ENCODE results near the gene MATN1.
"Not testable (repeated sequence)": the region's sequence is repeated elsewhere in the genome, so short reads cannot be mapped to it uniquely, and the experiment has no call there.

Gene MATN1

DNA sequence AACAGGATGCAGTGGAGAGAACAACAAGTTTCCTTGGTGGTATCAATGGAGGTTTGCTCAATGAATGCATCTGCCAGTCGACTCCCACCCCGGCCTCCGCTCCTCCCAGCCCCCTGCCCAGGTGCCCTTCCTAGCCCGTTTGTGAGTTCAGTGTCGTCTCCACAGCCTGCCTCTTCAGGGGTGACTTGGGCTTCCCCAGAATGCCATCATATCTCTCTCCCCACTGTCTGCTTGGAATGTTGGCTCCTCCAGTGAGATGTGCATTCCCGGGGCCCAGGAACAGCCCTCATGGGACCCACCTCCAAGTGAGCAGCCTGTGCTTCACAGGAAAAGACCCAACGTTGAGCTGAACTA lies 30.5 kb downstream of the MATN1 start:
- Histone ChIP-seq H3K27ac (no peak overlapping the region), H3K4me3 (ENCODE audit: low read depth in 1 of 2, low read length in 1 of 2) (no peak overlapping the region), H3K36me3 (no peaks in the 10 kb centered on the region), H3K4me1 (ENCODE audit: control insufficient read depth in 1 of 2, insufficient read depth in 1 of 2, low read depth in 1 of 2, low read length in 1 of 2) (no peaks in the 10 kb centered on the region), H3K9me3 (no peaks in the 10 kb centered on the region), H3K27me3 (peaks cover 43% of the 10 kb centered on the region)
- TF ChIP-seq, protein P1, sequence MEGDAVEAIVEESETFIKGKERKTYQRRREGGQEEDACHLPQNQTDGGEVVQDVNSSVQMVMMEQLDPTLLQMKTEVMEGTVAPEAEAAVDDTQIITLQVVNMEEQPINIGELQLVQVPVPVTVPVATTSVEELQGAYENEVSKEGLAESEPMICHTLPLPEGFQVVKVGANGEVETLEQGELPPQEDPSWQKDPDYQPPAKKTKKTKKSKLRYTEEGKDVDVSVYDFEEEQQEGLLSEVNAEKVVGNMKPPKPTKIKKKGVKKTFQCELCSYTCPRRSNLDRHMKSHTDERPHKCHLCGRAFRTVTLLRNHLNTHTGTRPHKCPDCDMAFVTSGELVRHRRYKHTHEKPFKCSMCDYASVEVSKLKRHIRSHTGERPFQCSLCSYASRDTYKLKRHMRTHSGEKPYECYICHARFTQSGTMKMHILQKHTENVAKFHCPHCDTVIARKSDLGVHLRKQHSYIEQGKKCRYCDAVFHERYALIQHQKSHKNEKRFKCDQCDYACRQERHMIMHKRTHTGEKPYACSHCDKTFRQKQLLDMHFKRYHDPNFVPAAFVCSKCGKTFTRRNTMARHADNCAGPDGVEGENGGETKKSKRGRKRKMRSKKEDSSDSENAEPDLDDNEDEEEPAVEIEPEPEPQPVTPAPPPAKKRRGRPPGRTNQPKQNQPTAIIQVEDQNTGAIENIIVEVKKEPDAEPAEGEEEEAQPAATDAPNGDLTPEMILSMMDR (IDR thresholded peaks at IDR 0.05): no peak

DNA sequence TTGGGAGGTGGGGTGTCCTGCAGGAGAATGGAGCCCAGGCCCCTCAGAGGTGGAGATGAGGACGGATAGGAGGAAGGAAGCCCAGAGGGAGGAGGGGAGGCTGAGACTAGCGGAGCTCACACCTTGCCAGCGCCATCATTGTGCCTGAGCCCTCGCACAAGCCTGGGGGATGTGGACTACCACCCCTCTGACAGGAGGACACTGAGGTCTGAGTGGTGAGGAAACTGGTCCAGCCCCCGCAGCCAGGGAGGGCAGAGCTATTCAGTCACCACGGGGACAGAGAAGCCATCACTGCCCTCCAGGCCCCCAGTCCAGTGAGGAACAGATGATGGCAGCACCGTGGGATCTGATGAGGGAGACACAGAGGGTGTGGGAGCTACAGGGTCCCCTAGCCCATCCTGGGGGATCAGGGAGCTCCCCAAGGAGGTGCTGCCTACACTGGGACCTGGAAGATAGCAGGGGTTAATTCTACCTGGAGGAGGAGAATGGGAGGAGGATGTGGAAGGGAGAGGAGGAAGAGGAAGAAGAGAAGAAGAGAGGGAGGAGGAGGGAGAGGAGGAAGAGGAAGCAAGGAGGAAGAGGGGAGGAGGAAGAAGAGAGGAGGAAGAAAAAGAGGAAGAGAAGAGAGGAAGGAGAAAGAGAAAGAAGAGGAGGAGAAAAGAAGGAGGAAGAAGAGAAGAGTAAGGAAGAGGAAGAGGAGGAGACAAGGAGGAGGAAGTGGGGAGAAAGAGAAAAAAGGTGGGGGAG lies 31.0 kb downstream of the MATN1 start:
- peaks cover 49% of the 10 kb centered on the region for H3K27me3 ChIP-seq
- H3K4me1 ChIP-seq (ENCODE audit: control insufficient read depth in 1 of 2, insufficient read depth in 1 of 2, low read depth in 1 of 2, low read length in 1 of 2): no peaks in the 10 kb centered on the region
- no peak overlapping the region for H3K27ac ChIP-seq
- no peaks in the 10 kb centered on the region for H3K36me3 ChIP-seq
- no peaks in the 10 kb centered on the region for H3K9me3 ChIP-seq
- TF ChIP-seq, protein P1 (IDR thresholded peaks at IDR 0.05): no peak
- no peak overlapping the region for H3K4me3 ChIP-seq (ENCODE audit: low read depth in 1 of 2, low read length in 1 of 2)

DNA sequence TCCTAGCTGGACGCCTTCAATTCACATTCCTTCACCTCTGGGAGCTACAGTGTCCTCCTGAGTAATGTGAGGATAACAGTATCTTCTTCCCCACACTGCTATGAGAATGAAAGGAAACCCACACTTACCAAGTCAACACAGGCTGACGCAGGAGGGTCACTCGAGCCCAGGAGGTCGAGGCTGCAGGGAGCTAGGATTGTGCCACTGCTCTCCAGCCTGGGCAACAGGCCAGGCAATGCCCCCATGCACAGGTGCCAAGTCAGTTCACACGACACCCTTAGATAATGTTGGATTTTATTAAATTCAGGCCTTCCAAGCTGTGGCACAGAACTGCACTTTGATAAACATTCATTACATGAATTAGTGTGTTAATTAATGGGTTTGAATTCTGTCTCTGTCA lies 31.9 kb downstream of the MATN1 start:
- TF ChIP-seq, protein P1 (IDR thresholded peaks at IDR 0.05): no peak
- H3K9me3 ChIP-seq: no peaks in the 10 kb centered on the region

DNA sequence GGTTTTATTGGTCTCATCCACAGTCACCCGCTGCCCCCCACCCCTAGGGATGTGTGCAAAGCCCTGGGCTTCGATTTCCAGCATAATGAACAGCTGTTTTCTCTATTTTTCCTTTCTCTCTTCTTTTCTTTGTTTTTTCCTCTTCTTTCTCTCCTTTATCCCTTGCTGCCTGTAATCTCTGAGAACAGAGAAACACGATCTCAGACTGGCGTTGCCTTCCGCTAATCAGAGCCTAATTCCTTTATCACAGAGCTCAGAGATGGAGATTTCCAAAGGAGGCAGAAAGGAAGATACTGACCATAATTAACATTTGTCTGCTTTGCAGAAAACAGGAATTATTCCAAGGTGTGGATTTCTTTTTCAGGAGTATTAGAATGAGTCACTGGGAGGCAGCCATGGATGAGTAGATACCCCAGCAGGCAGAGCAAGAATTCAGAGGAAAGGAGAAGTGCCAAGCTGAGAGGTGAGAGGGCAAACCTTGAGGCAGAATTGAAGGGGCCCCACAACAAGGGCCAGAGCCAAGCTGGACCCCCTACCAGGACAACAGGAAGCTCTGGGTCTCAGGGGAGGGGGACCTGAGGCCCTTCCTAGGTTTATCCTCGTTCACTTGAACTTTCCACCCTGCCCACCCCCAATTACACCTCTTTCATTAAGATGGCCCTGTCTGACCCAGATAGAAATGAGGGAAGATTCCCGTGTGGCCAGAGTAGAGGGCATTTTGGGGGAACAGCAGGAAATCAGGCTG lies 33.3 kb downstream of the MATN1 start:
- Histone ChIP-seq H3K4me1 (ENCODE audit: control insufficient read depth in 1 of 2, insufficient read depth in 1 of 2, low read depth in 1 of 2, low read length in 1 of 2) (no peaks in the 10 kb centered on the region), H3K27me3 (peaks cover 64% of the 10 kb centered on the region), H3K36me3 (no peaks in the 10 kb centered on the region), H3K4me3 (ENCODE audit: low read depth in 1 of 2, low read length in 1 of 2) (no peak overlapping the region), H3K9me3 (no peaks in the 10 kb centered on the region), H3K27ac (no peak overlapping the region)
- TF ChIP-seq, protein P1 (IDR thresholded peaks at IDR 0.05): no peak

More for the DNA sequence above, 31.9 kb downstream of the MATN1 start:
- Histone ChIP-seq H3K27me3 (peaks cover 58% of the 10 kb centered on the region), H3K27ac (no peak overlapping the region), H3K4me3 (ENCODE audit: low read depth in 1 of 2, low read length in 1 of 2) (no peak overlapping the region), H3K36me3 (no peaks in the 10 kb centered on the region), H3K4me1 (ENCODE audit: control insufficient read depth in 1 of 2, insufficient read depth in 1 of 2, low read depth in 1 of 2, low read length in 1 of 2) (no peaks in the 10 kb centered on the region)

DNA sequence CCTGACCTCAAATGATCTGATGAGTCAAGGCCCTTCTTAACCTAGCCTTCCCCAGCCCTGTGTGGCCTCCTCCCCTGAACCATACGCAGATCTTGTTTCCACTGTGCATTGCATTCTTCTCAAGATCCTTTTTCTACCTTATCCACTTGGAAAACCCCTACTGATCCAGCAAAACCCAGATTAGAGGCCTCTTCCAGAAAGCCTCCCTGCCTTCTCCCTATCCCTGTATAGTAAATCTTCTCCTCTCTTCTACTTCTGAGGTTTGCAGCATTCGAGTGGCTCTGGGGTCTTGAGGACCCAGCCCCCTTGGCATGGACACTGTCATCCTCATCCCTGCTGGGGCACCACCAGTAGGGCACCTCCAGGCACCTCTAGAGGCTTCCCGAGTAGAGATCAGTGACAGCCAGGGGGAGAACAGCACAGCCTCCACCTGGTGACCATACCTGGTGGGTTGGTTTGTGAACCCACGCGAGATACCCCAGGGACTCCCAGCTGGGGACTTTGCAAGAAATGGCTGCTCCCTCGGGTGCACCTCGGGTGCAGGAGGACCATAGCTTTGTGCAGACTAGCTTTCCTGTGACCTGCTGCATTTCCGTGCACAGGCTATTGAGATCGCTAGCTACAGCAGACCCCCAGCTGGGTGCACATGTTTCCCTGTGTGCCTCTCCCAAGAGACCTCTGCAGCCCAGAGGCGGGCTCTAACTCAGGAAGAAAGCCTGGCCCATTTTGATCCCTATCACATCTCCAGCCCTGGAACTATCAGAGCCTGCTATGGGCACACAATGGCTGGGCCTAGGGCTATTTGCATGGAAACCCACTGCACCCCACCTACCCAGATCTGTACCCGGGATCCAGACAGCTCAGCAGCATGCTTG lies 34.2 kb downstream of the MATN1 start:
- peaks cover 68% of the 10 kb centered on the region for H3K27me3 ChIP-seq
- no peaks in the 10 kb centered on the region for H3K4me1 ChIP-seq (ENCODE audit: control insufficient read depth in 1 of 2, insufficient read depth in 1 of 2, low read depth in 1 of 2, low read length in 1 of 2)
- H3K36me3 ChIP-seq: no peaks in the 10 kb centered on the region
- H3K27ac ChIP-seq: no peak overlapping the region
- H3K9me3 ChIP-seq: no peaks in the 10 kb centered on the region
- TF ChIP-seq, protein P1 (IDR thresholded peaks at IDR 0.05): no peak
- H3K4me3 ChIP-seq (ENCODE audit: low read depth in 1 of 2, low read length in 1 of 2): no peak overlapping the region

DNA sequence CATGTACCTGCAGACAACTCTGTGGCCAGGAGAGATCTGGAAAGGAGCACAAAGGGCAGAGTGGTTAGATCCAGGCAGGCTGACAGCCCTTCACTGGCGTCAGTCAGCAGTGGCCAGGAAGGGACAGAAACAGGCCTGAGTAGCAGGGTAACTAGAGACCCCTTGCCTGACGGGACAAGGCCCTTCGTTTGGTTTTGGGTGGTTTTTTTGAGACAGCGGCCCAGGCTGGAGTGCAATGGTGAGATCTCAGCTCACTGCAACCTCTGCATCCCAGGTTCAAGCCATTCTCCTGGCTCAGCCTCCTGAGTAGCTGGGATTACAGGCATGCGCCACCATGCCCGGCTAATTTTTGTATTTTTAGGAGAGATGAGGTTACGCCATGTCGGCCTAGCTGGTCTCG lies 34.9 kb downstream of the MATN1 start:
- not testable (repeated sequence) for H3K36me3 ChIP-seq; H3K4me3 ChIP-seq (ENCODE audit: low read depth in 1 of 2, low read length in 1 of 2); H3K4me1 ChIP-seq (ENCODE audit: control insufficient read depth in 1 of 2, insufficient read depth in 1 of 2, low read depth in 1 of 2, low read length in 1 of 2); H3K9me3 ChIP-seq; H3K27ac ChIP-seq
- peaks cover 74% of the 10 kb centered on the region for H3K27me3 ChIP-seq
